K562 (cell line): ENCODE measurements around the gene PTPN13. TPM values are rescaled to one million over a fixed set of nuclear protein-coding genes. Genes with fewer than 3 reads are reported as not detected.

Source experiments
- ATAC-seq: fragments of 200-7000 bp; cut with Tn5 transposase; 3 replicates; pipeline ENCODE4 v1.9.1; 2020; ENCODE audit warnings: moderate library complexity
- BruUV-seq: library from RNA; stranded (reverse); fragments of 400-500 nt; replicated peaks from 2 replicates; lab custom pipeline; 2021; lab: Mats Ljungman, UMichigan
- CTCF ChIA-PET: fragments of 300-600 bp; formaldehyde crosslinking; extraction: SDS; loops from one replicate; lab custom pipeline; 2021; ENCODE audit warnings: low intra/inter-chr PET ratio; lab: Yijun Ruan, JAX
- POLR2A ChIA-PET: fragments of 300-600, 350-650 bp; sonication (Branson Sonifier 250); formaldehyde crosslinking; extraction: SDS; loops from one replicate; lab custom pipeline; 2021; ENCODE audit warnings: antibody characterized with exemption, inconsistent platforms; lab: Yijun Ruan, JAX
- DNase-seq, 4 experiments: peaks; one replicate each; pipeline versions ENCODE4 v3.0.0 to v3.0.0-alpha.2; 2011 to 2018; ENCODE audit warnings: low spot score in 3 of 4, mixed read lengths in 3 of 4; ENCODE audit errors: extremely low read depth in 1 of 4
- FAIRE-seq: peaks from 2 replicates; lab custom pipeline; 2011; peaks lifted over from hg19 to GRCh38; lab: Jason Lieb, UNC
- H2AFZ ChIP-seq: 2 replicates; pipeline ENCODE4 v1.6.0; 2011; ENCODE audit warnings: low read depth, low read length, control low read depth, inconsistent platforms
- H3K27ac ChIP-seq: fragments of 200-600 bp; 3 replicates; pipeline ENCODE4 v1.8.0; 2011; ENCODE audit warnings: low read depth, mild to moderate bottlenecking, control low read depth, inconsistent platforms, low read length, moderate library complexity, mixed read lengths; ENCODE audit errors: extremely low read depth
- H3K27me3 ChIP-seq, 2 experiments: fragments of 300-600 bp in 1 of 2; 2 replicates in 1 of 2; 3 replicates in 1 of 2; pipeline versions ENCODE4 v1.6.0 to v1.8.0; 2011; ENCODE audit warnings: inconsistent platforms in 2 of 2, low read length in 2 of 2, mild to moderate bottlenecking in 1 of 2, mixed read lengths in 1 of 2, moderate library complexity in 1 of 2; ENCODE audit not compliant: control insufficient read depth in 2 of 2, insufficient read depth in 2 of 2
- H3K36me3 ChIP-seq: fragments of 300-600 bp; 3 replicates; pipeline ENCODE4 v1.8.0; 2011; ENCODE audit warnings: mild to moderate bottlenecking, low read length, inconsistent platforms; ENCODE audit not compliant: control insufficient read depth, insufficient read depth
- H3K4me1 ChIP-seq, 2 experiments: fragments of 200-600 bp in 1 of 2; replicated peaks in 1 of 2; 2 replicates in 1 of 2; 3 replicates in 1 of 2; pipeline versions ENCODE4 v1.5.1 to v1.8.0; 2011; ENCODE audit warnings: inconsistent platforms in 2 of 2, low read length in 2 of 2, mild to moderate bottlenecking in 1 of 2, mixed read lengths in 1 of 2, moderate library complexity in 1 of 2; ENCODE audit not compliant: control insufficient read depth in 2 of 2, insufficient read depth in 2 of 2
- H3K4me2 ChIP-seq: 2 replicates; pipeline ENCODE4 v1.6.1; 2011; ENCODE audit warnings: low read length, control low read depth, inconsistent platforms, mixed read lengths; ENCODE audit not compliant: insufficient read depth
- H3K4me3 ChIP-seq: fragments of 200-600 bp; sonication (generic), shearing (Covaris generic); 2 replicates; pipeline ENCODE4 v1.5.1; 2016; ENCODE audit warnings: control low read depth, inconsistent platforms
- H3K79me2 ChIP-seq: fragments of 200-600 bp; 3 replicates; pipeline ENCODE4 v1.8.0; 2011; ENCODE audit warnings: low read length, inconsistent platforms; ENCODE audit not compliant: control insufficient read depth, insufficient read depth
- H3K9ac ChIP-seq, 2 experiments: 2 replicates each; pipeline versions ENCODE4 v1.6.0 to v1.6.1; 2011; ENCODE audit warnings: low read depth in 2 of 2, low read length in 2 of 2, control low read depth in 1 of 2, inconsistent platforms in 1 of 2, mild to moderate bottlenecking in 1 of 2, mixed read lengths in 1 of 2; ENCODE audit not compliant: insufficient read depth in 1 of 2
- H3K9me1 ChIP-seq: one replicate; pipeline ENCODE4 v1.6.0; 2011; ENCODE audit warnings: inconsistent platforms, mild to moderate bottlenecking, low read length, moderate library complexity; ENCODE audit not compliant: control insufficient read depth, insufficient read depth
- H3K9me3 ChIP-seq: replicated peaks from 2 replicates; pipeline ENCODE4 v1.5.1; 2011; ENCODE audit warnings: low read depth, low read length, inconsistent platforms; ENCODE audit not compliant: control insufficient read depth, insufficient read depth
- H4K20me1 ChIP-seq: replicated peaks from 2 replicates; pipeline ENCODE4 v1.6.1; 2011; ENCODE audit warnings: low read length, inconsistent platforms, mixed read lengths; ENCODE audit not compliant: control insufficient read depth, insufficient read depth
- BRF1 ChIP-seq: IDR thresholded peaks from 3 replicates; pipeline ENCODE4 v1.6.1; 2011; ENCODE audit warnings: borderline replicate concordance, mild to moderate bottlenecking; ENCODE audit not compliant: insufficient read length; ENCODE audit errors: extremely low read depth
- CHAMP1 ChIP-seq: fragments of 450-650 bp; IDR thresholded peaks from 2 replicates; pipeline ENCODE4 v1.6.1; 2016; ENCODE audit warnings: mild to moderate bottlenecking
- CREBBP ChIP-seq: IDR thresholded peaks from one replicate; pipeline ENCODE4 v1.6.1; 2012; ENCODE audit warnings: low read depth, mild to moderate bottlenecking, control low read depth, inconsistent platforms, low read length
- RBM34 ChIP-seq: fragments of 200-400 bp; formaldehyde crosslinking; IDR thresholded peaks from 2 replicates; pipeline ENCODE4 v1.6.1; 2018; ENCODE audit warnings: low read length, borderline replicate concordance; ENCODE audit not compliant: insufficient read depth
- SRSF7 ChIP-seq: fragments of 200-400 bp; formaldehyde crosslinking; optimal IDR thresholded peaks from 2 replicates; pipeline ENCODE3; 2017; ENCODE audit warnings: mild to moderate bottlenecking, low read depth, low read length
- TSC22D4 ChIP-seq: fragments of 450-650 bp; IDR thresholded peaks from 2 replicates; pipeline ENCODE4 v1.6.1; 2016; ENCODE audit warnings: missing genetic modification characterization, missing biosample characterization, control low read depth
- ZBED1 ChIP-seq: IDR thresholded peaks from 2 replicates; pipeline ENCODE4 v1.6.1; 2014
- ZNF174 ChIP-seq: fragments of 250-450 bp; sonication (Bioruptor Pico); IDR thresholded peaks from 2 replicates; pipeline ENCODE4 v1.4.0; 2020; ENCODE audit warnings: mild to moderate bottlenecking
- ZNF77 ChIP-seq: fragments of 250-450 bp; sonication (Bioruptor Pico); IDR thresholded peaks from 2 replicates; pipeline ENCODE4 v1.5.0; 2020
- WGBS: fragments of 100-300 bp; shearing (Covaris generic); methylation state at CpG from one replicate; pipeline ENCODE4 v1.1.6; 2016; ENCODE audit warnings: low coverage, mixed read lengths; ENCODE audit not compliant: insufficient coverage; ENCODE audit errors: missing lambda C conversion rate; 5-methylcytosine and 5-hydroxymethylcytosine counted together
- in situ Hi-C: fragments of 300-500 bp; cut with MboI; formaldehyde crosslinking; loops from 4 replicates; pipeline ENCODE4 v1.15.0; 2018; ENCODE audit warnings: inconsistent platforms, mixed read lengths
- intact Hi-C: fragments of 100-400 bp; cut with micrococcal nuclease; formaldehyde crosslinking; loops from 2 replicates; pipeline ENCODE4 v1.14.2; 2022
- polyA plus RNA-seq, 8 experiments: library from polyadenylated mRNA; depleted of rRNA in 4 of 8; stranded (reverse) in 5 of 8; unstranded in 3 of 8; fragments of >200 nt; fragmentation: Nextera tagmentation in 2 of 8; fragmentation: Illumina TruSeq in 1 of 8; extraction: Ambion mirVana in 2 of 8; extraction: Trizol in 1 of 8; gene quantifications; 2 replicates each; pipeline versions ENCODE4 v1.2.1 to v1.2.3, GENCODE V29; 2011 to 2014; ENCODE audit warnings: inconsistent platforms in 1 of 8, missing spikeins in 1 of 8
- total RNA-seq, 7 experiments: library from RNA; depleted of rRNA in 6 of 7; stranded (reverse); fragments of >200 nt in 6 of 7; fragmentation: Illumina TruSeq in 2 of 7; extraction: Trizol in 2 of 7; gene quantifications; 2 replicates each; pipeline versions ENCODE4 v1.2.1 to v1.2.3, GENCODE V29; 2011 to 2021; ENCODE audit warnings: low replicate concordance in 1 of 7

PTPN13 gene
- total and polyA plus RNA-seq, 9 of the 15 experiments (the other 6 are each of a cell fraction or from before 2014, with no cell fraction given): 0.33 TPM; not detected in 8

GRCh38 chr4:86741846-86742245 is 147.7 kb downstream of the PTPN13 start (continued):
- TF ChIP-seq BRF1: no peak

DNA sequence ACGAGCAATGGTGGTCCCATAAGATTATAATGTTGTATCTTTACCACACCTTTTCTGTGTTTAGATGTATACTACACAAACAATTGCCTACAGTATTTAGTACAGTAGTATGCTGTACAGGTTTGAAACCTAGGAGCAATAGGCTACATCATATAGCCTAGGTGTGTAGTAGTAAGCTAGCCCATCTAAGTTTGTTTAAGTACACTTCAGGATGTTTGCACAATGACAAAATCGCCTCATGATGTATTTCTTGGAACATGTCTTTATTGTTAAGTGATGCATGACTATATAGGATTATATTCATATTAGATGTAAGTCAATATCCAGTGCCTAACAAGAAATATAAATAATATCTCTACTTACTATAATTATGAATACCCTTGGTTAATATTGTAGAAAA is 150.5 kb downstream of the PTPN13 start:
- H2AFZ ChIP-seq: no peak overlapping the region
- H3K9ac ChIP-seq: no peak overlapping the region
- H3K36me3 ChIP-seq: no peaks in the 10 kb centered on the region
- ATAC-seq (no peak), FAIRE-seq (no peak), DNase-seq (no peak)
- H4K20me1 ChIP-seq: no peaks in the 10 kb centered on the region
- no TSS peak for BruUV-seq
- H3K27me3 ChIP-seq: no peaks in the 10 kb centered on the region; a peak in 1 of 5 replicates
- no peak overlapping the region for H3K27ac ChIP-seq
- ChIA-PET POLR2A (no interaction called here), CTCF (no interaction called here)
- H3K4me1 ChIP-seq: no peaks in the 10 kb centered on the region
- no peak overlapping the region for H3K4me2 ChIP-seq
- H3K9me3 ChIP-seq: no peaks in the 10 kb centered on the region
- TF ChIP-seq CREBBP (no peak), ZBED1 (no peak), TSC22D4 (tag) (no peak), SRSF7 (no peak), ZNF77 (CRISPR knock-in tag) (no peak), CHAMP1 (no peak), RBM34 (no peak), ZNF174 (CRISPR knock-in tag) (no peak)
- no peaks in the 10 kb centered on the region for H3K9me1 ChIP-seq
- 0% methylated on average over 2 of the region's 2 CpGs for WGBS
- H3K4me3 ChIP-seq: no peak overlapping the region
- intact Hi-C loops (no loop called here), in situ Hi-C loops (no loop called here)
- H3K79me2 ChIP-seq: no peaks in the 10 kb centered on the region
